Mesenchymal stem cell (in vitro differentiated cells and primary cell): ENCODE measurements around the gene TXNDC5.
"Not testable (repeated sequence)": the region's sequence is repeated elsewhere in the genome, so short reads cannot be mapped to it uniquely, and the experiment has no call there.

Experiments used
- DNase-seq: peaks from one replicate; pipeline ENCODE4 v3.0.0-alpha.2; 2013
- H2AFZ ChIP-seq: one replicate; pipeline ENCODE4 v1.6.1; 2013; ENCODE audit warnings: low read depth, mild to moderate bottlenecking, control low read depth, inconsistent platforms, low read length, moderate library complexity
- H2AK5ac ChIP-seq: 2 replicates; pipeline ENCODE4 v1.6.1; 2013; ENCODE audit warnings: low read length, moderate library complexity, mild to moderate bottlenecking, inconsistent platforms; ENCODE audit not compliant: severe bottlenecking
- H2BK120ac ChIP-seq: one replicate; pipeline ENCODE4 v1.6.1; 2013; ENCODE audit warnings: low read depth, mild to moderate bottlenecking, inconsistent platforms, low read length, moderate library complexity
- H2BK12ac ChIP-seq, 2 experiments: one replicate each; pipeline ENCODE4 v1.6.1; 2013; ENCODE audit warnings: inconsistent platforms in 2 of 2, low read length in 2 of 2, mild to moderate bottlenecking in 2 of 2, moderate library complexity in 2 of 2, control low read depth in 1 of 2
- H2BK15ac ChIP-seq: one replicate; pipeline ENCODE4 v1.6.1; 2013; ENCODE audit warnings: mild to moderate bottlenecking, low read depth, inconsistent platforms; ENCODE audit not compliant: poor library complexity, severe bottlenecking
- H2BK5ac ChIP-seq: 2 replicates; pipeline ENCODE4 v1.6.1; 2013; ENCODE audit warnings: low read depth, mild to moderate bottlenecking, low read length, control low read depth, inconsistent platforms; ENCODE audit not compliant: poor library complexity, severe bottlenecking
- H3K14ac ChIP-seq, 2 experiments: one replicate each; pipeline ENCODE4 v1.6.1; 2013; ENCODE audit warnings: inconsistent platforms in 2 of 2, low read length in 2 of 2, control low read depth in 1 of 2, mild to moderate bottlenecking in 1 of 2, moderate library complexity in 1 of 2
- H3K18ac ChIP-seq, 2 experiments: one replicate each; pipeline ENCODE4 v1.6.1; 2013; ENCODE audit warnings: inconsistent platforms in 2 of 2, low read length in 2 of 2, control low read depth in 1 of 2, low read depth in 1 of 2, mild to moderate bottlenecking in 1 of 2
- H3K23ac ChIP-seq, 2 experiments: one replicate each; pipeline ENCODE4 v1.6.1; 2013; ENCODE audit warnings: inconsistent platforms in 2 of 2, low read length in 2 of 2, mild to moderate bottlenecking in 2 of 2, moderate library complexity in 2 of 2, control low read depth in 1 of 2
- H3K27ac ChIP-seq: 2 replicates; pipeline ENCODE4 v1.5.1; 2013; ENCODE audit warnings: mild to moderate bottlenecking, moderate library complexity, low read length, control low read depth, inconsistent platforms; ENCODE audit not compliant: poor library complexity, severe bottlenecking
- H3K27me3 ChIP-seq, 2 experiments: 2 replicates each; pipeline versions ENCODE4 v1.6.1 to v1.7.0; 2013; ENCODE audit warnings: low read length in 2 of 2, mild to moderate bottlenecking in 2 of 2, moderate library complexity in 2 of 2, control low read depth in 1 of 2, inconsistent platforms in 1 of 2; ENCODE audit not compliant: control insufficient read depth in 1 of 2, insufficient read depth in 1 of 2
- H3K36me3 ChIP-seq, 2 experiments: 2 replicates each; pipeline versions ENCODE4 v1.6.1 to v1.7.0; 2013; ENCODE audit warnings: low read length in 2 of 2, control low read depth in 1 of 2, inconsistent platforms in 1 of 2, low read depth in 1 of 2, mild to moderate bottlenecking in 1 of 2; ENCODE audit not compliant: insufficient read depth in 2 of 2, control insufficient read depth in 1 of 2
- H3K4ac ChIP-seq, 2 experiments: one replicate each; pipeline ENCODE4 v1.6.1; 2013; ENCODE audit warnings: inconsistent platforms in 2 of 2, low read length in 2 of 2, mild to moderate bottlenecking in 2 of 2, moderate library complexity in 2 of 2, control low read depth in 1 of 2, low read depth in 1 of 2
- H3K4me1 ChIP-seq: 2 replicates; pipeline ENCODE4 v1.6.1; 2013; ENCODE audit warnings: low read depth, low read length, control low read depth; ENCODE audit not compliant: control insufficient read depth, insufficient read depth
- H3K4me2 ChIP-seq: 2 replicates; pipeline ENCODE4 v1.6.1; 2013; ENCODE audit warnings: low read length, mild to moderate bottlenecking, inconsistent platforms; ENCODE audit not compliant: poor library complexity, severe bottlenecking
- H3K4me3 ChIP-seq, 2 experiments: 2 replicates each; pipeline versions ENCODE4 v1.5.1 to v1.7.0; 2013; ENCODE audit warnings: low read length in 2 of 2, mild to moderate bottlenecking in 2 of 2, control low read depth in 1 of 2, low read depth in 1 of 2; ENCODE audit not compliant: insufficient read depth in 1 of 2
- H3K79me1 ChIP-seq: replicated peaks from 2 replicates; pipeline ENCODE4 v1.6.1; 2013; ENCODE audit warnings: mild to moderate bottlenecking, control low read depth, low read length, inconsistent platforms; ENCODE audit not compliant: poor library complexity, severe bottlenecking
- H3K9ac ChIP-seq: 2 replicates; pipeline ENCODE4 v1.7.0; 2013; ENCODE audit warnings: mild to moderate bottlenecking, low read length, moderate library complexity
- H3K9me3 ChIP-seq: 2 replicates; pipeline ENCODE4 v1.7.0; 2013; ENCODE audit warnings: mild to moderate bottlenecking, low read length; ENCODE audit not compliant: control insufficient read depth
- H4K8ac ChIP-seq: one replicate; pipeline ENCODE4 v1.6.1; 2013; ENCODE audit warnings: inconsistent platforms, mild to moderate bottlenecking, low read length, moderate library complexity
- H4K91ac ChIP-seq: one replicate; pipeline ENCODE4 v1.6.1; 2013; ENCODE audit warnings: mild to moderate bottlenecking, low read length, inconsistent platforms
- WGBS: methylation state at CpG from one replicate; pipeline ENCODE4 v1.1.7; 2013; ENCODE audit warnings: mixed read lengths; 5-methylcytosine and 5-hydroxymethylcytosine counted together

Gene TXNDC5

DNA sequence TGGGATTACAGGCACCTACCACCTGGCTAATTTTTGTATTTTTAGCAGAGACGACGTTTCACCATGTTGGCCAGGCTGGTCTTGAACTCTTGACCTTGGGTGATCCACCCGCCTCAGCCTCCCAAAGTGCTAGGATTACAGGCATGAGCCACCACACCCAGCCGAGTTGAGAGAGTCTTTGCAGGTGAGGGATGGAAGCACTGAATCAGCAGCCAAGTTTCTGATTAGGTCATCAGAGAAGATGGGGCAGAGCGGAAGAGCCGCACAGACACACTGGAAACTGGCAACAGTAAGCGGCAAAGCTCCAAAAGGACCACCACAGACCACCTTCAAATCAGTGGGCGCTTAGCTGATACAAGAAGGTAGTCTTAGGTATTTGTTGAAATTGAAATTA is 12.4 kb downstream of the TXNDC5 start:
- not testable (repeated sequence) for H2BK5ac ChIP-seq, H2AK5ac ChIP-seq, H4K8ac ChIP-seq, H3K27ac ChIP-seq, H3K27me3 ChIP-seq, H4K91ac ChIP-seq, H3K14ac ChIP-seq, H3K23ac ChIP-seq, H2AFZ ChIP-seq, H2BK15ac ChIP-seq, H2BK120ac ChIP-seq, H3K9ac ChIP-seq, H3K4me3 ChIP-seq, H3K4ac ChIP-seq, H3K4me2 ChIP-seq, H2BK12ac ChIP-seq, H3K18ac ChIP-seq, DNase-seq, H3K9me3 ChIP-seq, H3K4me1 ChIP-seq
- Histone ChIP-seq H3K36me3 (peaks cover 63 to 100% of the 10 kb centered on the region in 2 experiments), H3K79me1 (peaks cover 59% of the 10 kb centered on the region)
- WGBS = 97% methylated on average over 6 of the region's 8 CpGs

DNA sequence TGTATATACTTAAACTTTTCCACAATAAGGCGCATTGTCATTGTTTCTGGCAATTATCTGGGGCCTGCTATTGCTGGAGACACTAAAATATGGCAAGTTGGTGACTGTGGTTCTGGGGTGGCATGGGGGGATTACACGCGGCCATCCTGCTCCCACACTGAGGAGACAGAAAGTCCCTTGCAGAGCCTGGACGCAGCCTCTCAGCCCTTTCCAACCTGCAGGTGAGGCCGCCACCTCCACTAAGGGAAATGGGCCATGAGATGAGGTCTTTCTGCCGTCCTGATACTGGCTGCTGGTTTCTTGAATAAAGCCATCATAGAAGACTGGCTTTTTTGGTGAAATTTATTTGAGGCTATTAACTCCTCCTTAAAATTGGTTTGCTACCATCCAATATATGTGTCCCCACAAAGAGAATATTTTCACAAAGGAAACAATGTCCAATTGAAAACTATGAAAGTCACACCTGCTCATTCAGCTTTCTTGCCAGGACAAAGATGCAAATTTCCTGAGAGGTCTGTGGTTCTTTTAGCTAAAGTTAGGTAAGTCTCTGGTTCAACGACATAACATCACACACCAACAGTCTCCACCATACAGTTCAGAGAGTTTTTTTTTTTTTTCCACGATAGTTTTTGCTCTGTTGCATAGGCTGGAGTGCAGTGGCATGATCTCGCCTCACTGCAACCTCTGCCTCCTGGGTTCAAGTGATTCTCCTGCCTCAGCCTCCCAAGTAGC is 13.0 kb downstream of the TXNDC5 start:
- no peak for DNase-seq
- no peak overlapping the region for H2BK120ac ChIP-seq
- 98% methylated on average over 8 of the region's 9 CpGs for WGBS

DNA sequence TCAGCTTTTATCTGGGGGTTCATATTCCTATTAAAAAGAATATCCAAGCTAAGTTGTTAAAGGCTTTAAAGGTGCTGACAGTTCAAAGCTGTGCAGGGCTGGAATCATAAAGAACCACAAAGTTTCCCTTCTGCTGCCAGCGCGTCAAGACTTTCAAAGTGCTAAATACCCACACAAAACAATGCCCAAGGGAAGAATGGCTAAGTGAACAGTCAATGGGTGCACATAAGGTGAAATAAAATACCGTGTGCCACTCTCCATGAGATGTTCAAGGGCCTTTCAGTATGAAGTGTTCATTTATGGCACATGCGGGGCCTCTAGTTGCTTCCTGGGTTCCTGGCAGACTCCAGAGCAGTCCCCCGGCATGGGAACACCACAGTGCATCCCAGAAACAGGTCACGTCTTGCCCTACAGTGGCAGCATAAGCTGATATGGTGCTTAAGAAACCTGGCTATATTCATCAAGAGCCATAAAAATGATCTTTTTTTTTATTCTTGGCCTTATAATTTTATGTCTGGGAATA is 14.1 kb downstream of the TXNDC5 start:
- Histone ChIP-seq H4K91ac (no peak overlapping the region), H3K4me1 (peaks cover 9% of the 10 kb centered on the region), H3K27ac (no peak overlapping the region), H3K9ac (no peak overlapping the region), H3K18ac (no peak overlapping the region), H2BK15ac (no peak overlapping the region), H3K79me1 (peaks cover 53% of the 10 kb centered on the region), H3K4ac (no peak overlapping the region), H2BK5ac (no peak overlapping the region), H3K27me3 (no peaks in the 10 kb centered on the region), H3K4me2 (no peak overlapping the region), H2AK5ac (no peak overlapping the region), H3K14ac (no peak overlapping the region), H2BK12ac (no peak overlapping the region), H2BK120ac (no peak overlapping the region), H3K23ac (no peak overlapping the region), H2AFZ (no peak overlapping the region), H3K4me3 (no peak overlapping the region), H3K36me3 (peaks cover 63 to 100% of the 10 kb centered on the region in 2 experiments), H3K9me3 (no peaks in the 10 kb centered on the region), H4K8ac (no peak overlapping the region)
- 92% methylated on average over 2 of the region's 6 CpGs for WGBS
- DNase-seq = no peak

More for the DNA sequence above, 13.0 kb downstream of the TXNDC5 start:
- H2AFZ ChIP-seq = no peak overlapping the region
- H3K36me3 ChIP-seq = peaks cover 65 to 100% of the 10 kb centered on the region in 2 experiments
- H3K23ac ChIP-seq = no peak overlapping the region
- H3K27ac ChIP-seq = no peak overlapping the region
- no peak overlapping the region for H4K8ac ChIP-seq
- H3K4me2 ChIP-seq = no peak overlapping the region
- no peak overlapping the region for H2BK15ac ChIP-seq
- no peak overlapping the region for H2BK5ac ChIP-seq
- no peak overlapping the region for H4K91ac ChIP-seq
- no peak overlapping the region for H3K14ac ChIP-seq
- no peaks in the 10 kb centered on the region for H3K9me3 ChIP-seq
- no peak overlapping the region for H3K4me3 ChIP-seq
- no peaks in the 10 kb centered on the region for H3K27me3 ChIP-seq
- no peak overlapping the region for H3K4ac ChIP-seq
- H3K4me1 ChIP-seq = peaks cover 9% of the 10 kb centered on the region
- no peak overlapping the region for H2AK5ac ChIP-seq
- H3K18ac ChIP-seq = no peak overlapping the region
- H3K79me1 ChIP-seq = peaks cover 57% of the 10 kb centered on the region
- no peak overlapping the region for H3K9ac ChIP-seq
- no peak overlapping the region for H2BK12ac ChIP-seq

- Histone ChIP-seq H2BK15ac (no peak overlapping the region), H3K14ac (no peak overlapping the region), H3K9me3 (no peaks in the 10 kb centered on the region), H3K18ac (no peak overlapping the region), H2BK12ac (no peak overlapping the region), H3K4me2 (no peak overlapping the region), H4K91ac (no peak overlapping the region), H3K4me1 (peaks cover 8% of the 10 kb centered on the region), H3K79me1 (peaks cover 54% of the 10 kb centered on the region), H3K36me3 (peaks cover 69 to 100% of the 10 kb centered on the region in 2 experiments), H2AFZ (no peak overlapping the region), H3K27ac (no peak overlapping the region), H3K4me3 (no peak overlapping the region), H2AK5ac (no peak overlapping the region), H3K9ac (no peak overlapping the region), H2BK5ac (no peak overlapping the region), H2BK120ac (no peak overlapping the region), H3K4ac (no peak overlapping the region), H3K27me3 (no peaks in the 10 kb centered on the region), H3K23ac (no peak overlapping the region), H4K8ac (no peak overlapping the region)
- 96% methylated on average over 7 of the region's 7 CpGs for whole genome bisulfite sequencing
- no peak for DNase-seq
These were observed 15.5 kb downstream of the TXNDC5 start for GRCh38 chr6:7895125-7895423.
